NCI-H345 (cell line): ENCODE results near the gene RAI1.

Experiments
- DNase-seq: peaks from one replicate; lab custom pipeline; 2025; lab: John Stamatoyannopoulos, UW

Gene RAI1

DNA sequence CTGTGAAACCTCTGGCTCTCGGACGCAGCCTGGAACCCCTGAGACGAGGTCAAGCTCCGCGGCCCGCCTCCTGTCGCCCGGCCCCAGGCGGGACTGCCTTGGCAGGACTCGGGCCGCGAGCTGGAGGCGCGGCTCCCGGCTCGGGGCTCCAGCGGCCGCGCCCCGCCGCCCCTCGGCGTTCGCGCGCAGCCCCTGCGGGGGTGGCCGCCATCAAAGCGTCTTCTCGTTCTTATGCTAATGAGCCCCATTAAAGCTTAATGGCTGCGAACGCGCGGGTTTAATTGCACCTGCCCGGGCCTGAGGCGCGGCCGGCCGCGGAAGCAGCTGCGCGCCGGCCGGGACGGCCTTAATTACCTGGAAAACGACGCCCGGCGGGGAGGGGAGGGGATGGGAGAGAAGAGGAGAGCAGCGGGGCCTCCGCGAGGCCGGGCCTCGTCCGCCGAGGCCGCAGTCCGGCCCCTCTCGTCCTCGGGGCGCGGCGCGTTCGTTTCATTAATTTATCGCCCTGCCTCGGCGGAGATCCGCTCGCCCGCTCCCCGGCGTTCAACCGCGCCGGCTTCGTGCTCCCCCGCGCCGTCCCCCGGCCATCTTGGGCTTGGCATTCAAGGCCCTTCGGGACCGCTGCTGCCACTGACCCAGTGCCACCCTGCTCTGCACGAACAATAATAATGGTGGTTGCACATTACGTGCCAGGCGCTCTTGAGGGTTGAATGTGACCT, 19.2 kb downstream of the RAI1 start:
- no peak for DNase-seq

DNA sequence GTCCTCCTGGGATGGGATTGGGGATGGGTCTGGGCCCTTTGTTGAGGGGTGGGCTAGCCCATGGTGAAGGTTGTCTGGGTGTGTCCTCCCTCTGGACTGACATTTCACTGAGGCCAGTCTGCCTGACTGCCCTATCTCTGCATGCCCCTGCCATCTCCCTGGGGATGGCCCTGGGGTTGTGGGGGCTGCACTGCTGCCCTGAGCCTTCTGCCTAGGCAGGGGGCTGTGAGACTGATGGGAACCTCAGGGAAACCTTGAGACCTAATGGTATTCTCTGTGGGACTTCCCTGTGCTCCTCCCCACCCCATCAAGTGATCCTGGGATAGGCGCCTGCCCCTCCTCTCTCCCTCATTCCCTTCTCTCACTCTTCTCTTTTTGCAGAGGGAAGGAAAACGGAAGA, 19.9 kb downstream of the RAI1 start:
- DNase-seq = no peak

DNA sequence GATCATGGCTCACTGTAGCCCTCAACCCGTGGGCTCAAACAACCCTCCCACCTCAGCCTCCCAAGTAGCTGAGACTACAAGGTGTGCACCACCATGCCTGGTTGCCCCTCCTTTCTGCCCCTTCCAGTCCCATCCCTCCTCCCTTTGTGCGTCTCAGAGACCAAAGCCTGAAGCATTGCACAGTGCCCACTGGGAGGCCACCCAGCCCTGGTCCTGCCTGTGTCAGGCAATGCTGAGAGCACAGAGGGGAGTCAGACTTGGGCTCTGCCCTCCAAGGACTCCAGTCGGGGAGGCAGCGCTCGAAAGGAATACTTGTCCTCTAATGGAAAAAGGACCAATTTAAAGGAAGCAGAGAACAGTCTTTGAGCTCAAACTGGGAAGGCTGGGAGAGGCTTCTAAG, 20.4 kb downstream of the RAI1 start:
- no peak for DNase-seq

DNA sequence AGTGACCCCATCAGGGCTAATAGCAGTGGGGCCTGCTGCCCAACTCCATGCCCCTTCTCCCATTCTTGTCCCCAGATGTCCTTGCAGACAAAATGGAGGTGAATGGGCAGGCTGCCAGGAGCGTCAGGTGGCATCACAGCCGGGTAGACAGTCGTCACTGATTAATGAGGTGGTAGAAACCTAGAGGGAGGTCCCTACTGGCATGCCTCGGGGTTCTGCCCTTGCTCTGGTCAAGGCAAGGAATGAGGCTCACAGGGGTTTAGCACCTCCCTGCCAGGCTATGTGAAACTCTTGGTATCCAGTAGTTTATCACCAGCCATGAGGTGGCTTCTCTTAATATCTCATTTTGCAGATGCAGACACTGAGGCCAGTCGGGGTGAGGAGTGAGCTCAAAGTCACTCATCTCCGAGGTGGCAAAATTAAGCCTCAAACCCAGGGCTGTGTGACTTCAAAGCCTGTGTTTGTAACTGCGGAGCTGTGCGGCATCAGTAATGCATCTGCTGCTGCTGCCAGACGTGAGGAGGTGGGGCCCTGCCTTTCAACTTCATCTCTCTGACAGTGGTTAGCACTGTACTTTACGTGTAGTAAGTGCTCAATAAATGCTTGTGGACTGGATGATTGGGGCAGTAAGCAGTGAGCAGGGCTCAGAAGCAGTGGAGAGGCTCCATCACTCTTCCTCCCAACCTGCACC, 21.3 kb downstream of the RAI1 start:
- DNase-seq = no peak

DNA sequence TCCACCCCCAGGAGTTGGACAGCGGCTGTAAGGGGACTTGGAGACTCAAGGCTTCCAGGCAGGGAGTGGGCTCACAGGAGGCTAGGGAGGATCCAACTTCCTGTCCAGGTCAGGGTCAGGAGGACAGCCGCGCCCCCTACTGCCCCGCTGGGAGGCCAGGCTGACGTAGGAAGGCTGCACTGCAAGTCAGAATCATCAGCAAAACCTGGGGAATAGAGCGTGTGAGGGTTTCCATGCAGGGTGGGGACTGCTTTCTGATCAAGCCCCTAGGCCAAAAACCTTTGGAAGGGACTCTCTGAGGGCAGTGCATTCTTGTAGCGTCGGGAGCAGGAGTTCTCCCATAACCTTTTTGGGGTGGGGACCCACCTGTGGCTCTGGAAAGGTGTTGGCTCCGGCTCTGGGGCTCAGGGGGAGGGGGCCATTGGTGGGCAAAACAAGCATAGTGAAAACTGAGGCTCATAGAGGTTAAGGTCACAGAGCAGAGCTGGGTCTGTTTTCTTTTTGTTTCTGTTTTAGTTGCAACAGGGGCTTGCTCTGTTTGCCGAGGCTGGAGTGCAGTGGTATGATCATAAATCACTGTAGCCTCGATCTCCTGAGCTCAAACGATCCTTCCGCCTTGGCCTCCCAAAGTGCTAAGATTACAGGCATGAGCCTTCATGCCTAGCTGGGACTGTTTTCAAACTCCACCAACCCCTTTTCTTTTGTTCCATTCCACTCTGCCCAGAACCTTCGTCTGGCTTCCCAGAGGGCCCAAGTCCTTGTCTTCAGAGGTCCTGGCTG, 22.1 kb downstream of the RAI1 start:
- no peak for DNase-seq

DNA sequence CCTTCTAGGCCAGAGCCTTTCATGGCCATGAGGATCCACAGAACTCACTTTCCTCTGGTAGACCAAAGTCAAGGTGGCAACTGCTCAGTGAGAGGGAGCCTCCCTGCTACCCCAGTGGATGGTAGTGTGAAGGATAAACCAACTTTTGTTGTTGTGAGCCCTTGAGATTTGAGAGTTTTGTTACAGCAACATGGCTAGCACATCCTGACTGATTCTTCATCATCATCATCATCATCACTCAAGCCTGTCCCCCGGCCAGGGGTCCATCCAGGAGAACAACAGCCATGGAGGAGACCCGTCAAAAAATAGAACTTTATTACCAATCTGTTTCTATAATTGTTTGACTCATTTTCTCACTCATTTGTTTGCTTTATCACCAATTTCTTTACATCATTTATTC, 23.7 kb downstream of the RAI1 start:
- no peak for DNase-seq

DNA sequence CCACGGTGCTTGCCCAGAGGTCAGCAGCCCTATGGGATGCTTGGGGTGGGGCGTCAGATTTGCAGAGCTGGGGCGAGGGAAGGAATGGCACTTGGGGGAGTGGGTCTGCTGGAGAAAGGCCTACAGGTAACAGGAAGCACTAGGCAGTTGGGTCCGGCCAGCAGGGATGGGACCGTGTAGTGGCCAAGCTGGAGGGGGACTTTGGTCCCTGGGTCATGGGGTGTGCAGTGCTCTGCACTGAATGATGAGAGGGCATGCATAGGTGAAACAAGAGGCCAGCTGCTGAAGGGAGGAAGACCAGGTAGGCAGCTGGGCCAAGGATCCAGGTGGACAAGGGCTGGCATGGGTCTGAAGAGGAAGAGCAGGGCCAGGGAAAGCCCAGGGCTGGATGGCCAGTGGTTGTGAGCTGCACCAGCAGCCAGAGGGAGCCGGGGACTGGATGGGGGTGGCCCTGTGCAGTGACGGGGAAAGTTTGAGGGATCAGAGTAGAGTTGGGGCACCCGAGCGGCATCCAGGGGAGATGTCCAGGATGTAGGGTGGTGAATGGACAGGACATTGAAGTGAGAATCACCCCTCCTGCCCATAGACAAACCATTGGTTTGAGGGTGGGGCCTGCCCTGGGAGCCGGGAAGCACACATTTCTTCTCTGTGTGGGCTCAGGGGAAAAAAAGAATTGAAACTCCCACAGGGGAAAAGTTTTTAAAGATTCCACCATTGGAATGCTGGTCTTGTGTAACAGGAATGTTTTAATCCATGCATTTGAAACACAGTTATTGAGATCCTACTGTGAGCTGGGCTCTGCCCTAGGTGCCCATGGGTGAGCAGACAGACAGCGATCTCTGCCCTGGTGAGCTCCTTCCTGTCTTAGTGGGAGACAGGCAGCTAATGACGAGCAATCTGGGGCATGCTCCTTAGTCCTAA, 25.1 kb downstream of the RAI1 start:
- no peak for DNase-seq

DNA sequence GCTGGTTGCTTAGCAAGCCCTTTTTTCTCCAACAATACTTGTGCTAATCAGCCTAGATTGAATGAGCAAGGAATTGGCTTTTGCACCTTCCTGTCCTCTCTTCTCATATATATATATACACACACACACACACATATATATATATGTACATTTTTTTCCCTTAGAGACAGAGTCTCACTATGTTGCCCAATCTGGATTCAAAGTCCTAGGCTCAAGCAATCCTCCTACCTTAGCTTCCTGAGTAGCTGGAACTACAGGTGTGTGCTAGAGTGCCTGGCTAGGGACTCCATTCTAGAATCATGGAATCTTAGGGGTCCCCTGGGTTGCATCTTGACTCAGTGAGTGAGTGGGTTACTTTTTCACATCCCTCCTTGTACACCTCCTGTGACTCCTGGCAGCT, 27.0 kb downstream of the RAI1 start:
- no peak for DNase-seq

DNA sequence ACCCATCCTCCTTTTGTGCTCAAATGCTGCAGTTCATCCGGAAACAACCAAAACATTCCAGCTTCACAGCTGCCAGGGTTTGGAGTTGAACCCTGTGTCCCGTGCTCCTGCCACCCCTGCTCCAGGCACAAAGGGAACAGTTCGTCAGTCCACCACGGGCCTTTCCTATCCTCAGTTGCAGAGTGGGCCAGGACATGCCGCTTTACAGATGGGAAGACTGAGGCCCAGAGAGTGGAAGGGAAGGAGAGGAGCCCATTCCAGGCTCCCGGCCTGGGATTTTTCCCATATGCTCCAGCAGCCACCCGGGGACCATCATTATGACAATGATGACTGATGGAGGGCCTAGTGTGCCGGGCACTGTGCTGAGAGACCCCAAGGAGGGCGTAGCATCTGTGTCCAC, 27.6 kb downstream of the RAI1 start:
- no peak for DNase-seq

DNA sequence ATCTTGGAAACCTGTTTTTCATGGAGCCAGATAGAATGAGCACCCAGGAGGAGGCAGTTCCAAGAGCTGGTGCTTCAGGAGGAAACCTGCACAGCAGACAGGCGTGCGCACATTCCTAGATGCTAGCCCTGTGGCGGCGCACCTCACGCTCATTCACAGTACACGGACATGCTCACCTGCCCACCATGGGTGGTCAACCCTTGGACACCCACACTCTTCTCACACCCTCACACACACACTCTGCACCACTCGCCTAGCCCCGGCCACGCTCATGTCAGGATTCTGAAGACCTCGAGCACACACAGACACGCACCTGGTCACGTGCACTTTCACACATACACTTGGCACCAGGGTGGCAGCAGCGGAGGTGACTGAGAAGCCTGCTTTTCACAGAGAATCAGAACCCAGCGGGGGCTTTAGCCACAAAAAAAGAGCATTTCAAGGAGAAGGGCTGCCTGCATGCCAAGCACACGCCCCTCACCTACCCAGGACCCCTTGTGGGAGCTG, 28.6 kb downstream of the RAI1 start:
- DNase-seq = no peak

DNA sequence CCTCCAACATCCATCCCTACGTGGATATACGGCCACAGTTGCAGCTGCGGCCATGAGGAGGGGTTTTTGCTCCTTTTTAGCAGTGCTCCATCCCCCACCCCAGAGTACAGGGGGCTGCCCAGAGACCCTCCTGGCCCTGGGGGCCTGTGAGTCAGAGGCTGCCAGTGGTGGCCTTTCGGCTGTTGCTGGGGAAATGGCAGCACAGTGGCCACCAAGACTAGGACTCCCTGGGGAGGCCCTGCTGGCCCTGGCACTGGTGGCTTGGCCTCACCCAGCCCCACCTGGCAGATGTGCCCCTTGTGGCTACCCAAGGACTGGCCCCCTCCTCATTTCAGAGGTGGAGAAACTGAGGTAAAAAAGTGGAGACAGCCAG, 29.1 kb downstream of the RAI1 start:
- DNase-seq = no peak

DNA sequence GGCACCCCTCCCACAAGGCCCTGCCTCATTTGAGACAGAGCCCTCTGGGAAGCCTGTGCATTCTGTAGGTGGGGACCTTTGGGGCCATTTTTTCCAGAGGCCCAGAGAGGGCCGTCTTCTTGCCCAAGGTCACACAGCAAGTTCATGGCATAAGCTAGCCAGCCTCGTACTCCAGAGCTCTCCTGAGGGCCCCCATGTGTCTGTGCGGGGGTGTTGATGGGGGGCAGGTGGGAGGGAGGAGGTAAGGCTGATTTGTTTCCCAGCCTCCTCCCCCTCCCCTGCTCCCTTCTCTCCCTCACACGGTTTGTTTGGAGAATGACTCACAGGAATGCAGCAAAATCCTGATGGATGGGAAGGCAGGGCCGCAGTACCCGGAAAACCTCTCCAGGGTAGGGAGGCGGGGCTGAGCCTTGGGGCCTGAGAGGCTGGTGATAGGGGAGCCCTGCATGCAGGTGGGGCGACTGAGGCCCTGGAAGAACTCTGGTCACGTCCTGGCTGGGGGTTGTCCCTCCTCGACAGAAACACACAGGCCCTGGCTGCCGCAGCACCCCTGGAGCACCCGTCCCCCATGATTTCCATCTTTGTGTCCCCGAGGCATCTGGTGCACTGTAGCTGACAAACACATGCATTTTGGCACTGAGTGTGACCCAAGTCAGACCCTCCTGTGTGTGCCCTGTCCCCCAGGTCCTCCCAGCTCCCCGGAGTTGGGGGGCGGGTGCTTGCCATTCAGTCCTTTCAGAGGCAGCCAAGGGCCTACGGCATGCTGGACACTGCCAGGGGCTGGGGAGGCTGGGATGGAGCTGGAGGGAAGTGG, 29.7 kb downstream of the RAI1 start:
- DNase-seq = no peak

DNA sequence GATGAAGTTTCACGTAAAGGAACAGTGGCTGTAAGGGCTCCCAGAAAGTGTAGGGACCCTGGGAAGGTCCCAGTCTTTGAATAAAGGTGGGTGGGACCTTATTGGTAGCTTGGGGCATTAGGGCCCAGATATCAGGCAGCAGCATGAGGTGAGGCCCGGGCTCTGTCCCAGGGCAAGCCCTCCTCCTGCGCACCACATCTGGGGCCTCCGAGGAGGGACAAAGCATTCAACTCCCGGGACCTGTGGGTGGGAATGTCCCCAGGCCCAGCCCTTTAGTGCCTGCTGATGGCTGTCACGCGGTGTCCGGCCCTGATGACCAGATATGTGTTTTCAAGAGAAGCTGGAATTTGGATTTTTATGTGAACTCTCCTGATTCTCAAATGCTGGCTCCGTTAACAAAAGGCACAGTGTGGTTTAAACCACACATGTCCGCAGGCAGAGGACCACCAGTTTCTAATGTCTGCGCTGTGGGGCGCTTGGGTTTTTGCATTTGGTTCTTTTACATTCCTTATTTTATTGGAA, 30.4 kb downstream of the RAI1 start:
- DNase-seq = no peak

DNA sequence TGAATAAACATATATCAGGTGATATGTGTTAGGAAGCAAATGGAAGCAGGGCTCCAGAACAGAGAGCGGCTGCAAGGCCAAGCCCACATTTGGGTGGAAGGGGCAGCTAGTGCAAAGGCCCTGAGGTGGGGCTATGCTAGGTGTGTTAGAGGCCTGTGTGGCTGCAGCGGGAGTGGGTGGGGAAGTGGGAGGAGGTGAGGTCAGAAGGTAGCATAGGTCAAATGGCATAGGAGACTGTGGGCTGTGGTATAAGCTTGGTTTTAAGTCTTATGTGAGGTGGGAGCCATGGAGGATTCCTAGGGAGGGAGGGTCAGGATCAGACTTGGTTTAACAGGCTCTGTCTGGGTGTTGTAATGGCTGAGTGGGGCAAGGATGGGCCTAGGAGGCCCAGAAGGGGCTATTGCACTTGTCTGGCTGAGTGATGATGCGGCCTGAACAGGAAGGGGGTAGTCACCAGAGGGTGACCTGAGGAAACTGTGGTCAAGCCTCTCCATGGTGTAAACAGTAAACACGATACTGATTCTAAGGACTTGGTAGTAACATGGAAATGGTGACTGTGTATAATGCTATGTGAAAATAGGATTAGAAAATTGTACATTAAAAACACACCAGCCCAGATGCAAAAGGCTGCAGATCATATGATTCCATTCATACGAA, 31.1 kb downstream of the RAI1 start:
- no peak for DNase-seq

DNA sequence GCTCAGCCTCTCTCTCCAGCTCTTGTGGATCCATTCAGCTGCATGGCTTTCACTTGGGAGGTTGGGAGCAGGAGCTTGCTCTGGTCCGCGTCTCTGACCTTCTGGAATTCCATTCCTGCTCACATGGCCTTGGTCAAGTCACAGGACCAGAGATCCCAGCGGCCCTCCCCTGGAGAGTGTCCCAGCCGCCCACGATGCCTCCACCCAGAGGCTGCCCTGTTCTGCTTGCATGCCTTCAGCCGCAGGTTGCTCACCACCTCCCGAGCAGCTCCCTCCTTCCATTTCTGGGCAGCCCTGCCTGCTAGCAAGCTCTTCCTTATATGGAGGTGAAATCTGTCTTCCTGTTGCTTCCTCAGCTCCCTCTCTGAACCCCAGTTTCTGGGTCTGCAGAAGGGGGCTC, 32.6 kb downstream of the RAI1 start:
- DNase-seq = no peak

DNA sequence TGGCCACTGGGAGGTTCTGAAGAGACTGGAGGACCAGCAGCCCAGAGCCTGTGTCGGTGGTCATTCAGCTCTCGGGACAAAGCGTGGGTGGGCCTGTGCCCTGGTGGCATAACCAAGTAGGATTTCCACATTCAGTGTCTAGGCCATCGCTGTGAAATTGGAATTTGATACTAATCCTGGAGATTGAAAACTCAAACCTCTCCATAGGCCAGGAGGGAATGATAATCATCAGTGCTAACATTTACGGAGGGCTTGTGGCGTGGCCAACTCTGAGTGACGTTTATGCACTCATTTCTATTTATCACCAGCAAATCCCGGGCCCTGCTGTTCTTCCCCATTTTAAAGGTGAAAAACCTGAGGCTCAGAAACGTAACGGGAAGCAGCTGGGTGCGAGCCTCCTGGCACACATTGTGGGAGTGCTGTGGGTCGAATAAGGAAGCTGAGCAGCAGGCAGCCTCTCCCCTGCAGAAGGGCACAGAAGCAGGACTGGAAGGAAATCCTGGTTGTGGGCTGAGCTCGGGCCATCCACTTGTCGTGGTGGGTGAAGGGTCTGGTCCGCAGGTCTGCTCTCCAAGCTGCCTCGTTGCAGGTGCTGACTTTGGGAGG, 33.1 kb downstream of the RAI1 start:
- no peak for DNase-seq

DNA sequence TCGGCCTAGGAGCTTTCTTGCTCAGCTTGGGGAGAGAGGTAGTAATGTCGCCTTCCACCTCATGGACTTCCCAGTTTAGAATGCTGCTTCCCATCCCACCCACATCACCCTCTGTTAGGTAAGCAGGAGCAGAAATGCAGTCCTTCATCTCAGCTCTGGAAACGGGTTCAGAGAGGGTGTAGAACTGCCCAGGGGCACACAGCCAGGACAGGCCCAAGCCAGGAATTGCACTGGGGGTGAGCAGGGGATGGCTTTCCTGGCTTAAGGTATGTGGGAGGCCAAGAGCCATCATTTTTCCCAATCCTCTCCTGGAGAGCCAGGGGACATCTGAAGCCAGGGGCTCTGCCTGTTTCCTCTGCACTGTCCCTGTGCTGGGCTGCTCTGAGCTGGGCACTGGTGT, 33.6 kb downstream of the RAI1 start:
- DNase-seq = no peak

DNA sequence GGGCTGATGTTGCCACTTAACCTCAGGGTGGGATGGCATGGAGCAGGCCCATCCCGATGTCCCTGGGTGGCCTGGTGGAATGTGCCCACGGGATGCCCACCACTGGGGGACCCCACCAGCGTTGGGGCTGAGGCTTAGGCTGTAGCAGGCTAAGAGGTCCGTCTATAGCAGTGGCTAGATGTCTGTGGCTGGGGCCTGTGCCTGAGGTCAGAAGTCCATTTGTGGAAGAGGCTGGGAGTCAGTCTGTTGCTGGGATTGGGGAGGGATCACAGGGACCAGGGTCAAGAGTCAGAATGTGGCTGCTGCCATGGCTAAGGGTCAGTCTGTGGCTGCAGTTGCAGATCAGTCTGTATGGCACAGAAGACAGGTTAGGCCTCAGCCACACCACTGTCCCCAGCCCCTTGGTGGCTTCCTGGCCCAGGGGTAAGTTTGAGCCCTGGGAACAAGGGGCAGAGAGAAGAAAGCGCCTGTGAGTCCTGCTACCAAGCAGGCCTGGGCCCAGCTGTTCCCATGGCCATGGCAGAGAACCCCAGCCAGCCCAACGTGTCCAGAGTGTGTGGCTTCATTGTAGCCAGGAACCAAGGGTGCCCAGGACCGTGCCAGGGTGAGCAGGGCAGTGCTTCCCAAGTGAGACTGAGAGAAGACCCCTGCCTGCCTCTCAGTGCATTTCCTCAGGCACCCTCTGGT, 35.7 kb downstream of the RAI1 start:
- no peak for DNase-seq

DNA sequence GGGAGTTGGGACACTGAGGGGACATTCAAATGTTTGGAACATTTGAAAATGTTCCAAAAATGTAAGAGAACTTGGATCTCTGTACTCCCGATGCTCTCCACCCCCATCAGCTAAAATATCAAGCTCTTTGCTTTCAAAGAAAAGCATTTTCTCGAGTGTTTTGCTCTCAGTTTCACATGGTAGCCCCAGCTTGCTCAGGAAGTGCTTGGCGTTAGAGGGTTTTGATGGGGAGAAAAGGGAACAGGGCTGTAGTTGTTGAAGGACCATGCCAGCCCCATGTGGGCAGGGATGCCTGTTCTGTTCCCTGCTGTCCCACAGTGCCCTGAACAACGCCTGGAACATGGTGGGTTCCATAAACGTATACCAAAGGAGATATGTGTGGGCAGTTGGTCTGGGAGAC, 37.0 kb downstream of the RAI1 start:
- DNase-seq = no peak
